Heart left ventricle (tissue), 16 donors: Measurements from ENCODE around the gene STKLD1. TPM values are rescaled to one million over a fixed set of nuclear protein-coding genes. Genes with fewer than 3 reads are reported as not detected.
A peak's percentile ranks its signal among the peaks of the same experiment; 100 is the strongest.

ENCODE experiments used
- ATAC-seq, 4 donors: fragments of 200-7000 bp; cut with Tn5 transposase; one replicate each; pipeline ENCODE4 v1.9.1; 2020 to 2022; ENCODE audit warnings: moderate library complexity in 4 of 4, mild to moderate bottlenecking in 3 of 4, moderate number of reproducible peaks in 1 of 4
- DNase-seq, 5 donors: peaks; one replicate each; pipeline ENCODE4 v3.0.0-alpha.2; 2020
- H3K27ac ChIP-seq, 12 donors: fragments of 200-600 bp; sonication (generic) in 4 of 12; one replicate each; pipeline versions ENCODE4 v1.5.0 to v1.8.0; 2016 to 2022; ENCODE audit warnings: mild to moderate bottlenecking in 2 of 12
- H3K27me3 ChIP-seq, 9 donors: fragments of 200-600 bp; sonication (generic) in 2 of 9; one replicate each; pipeline versions ENCODE4 v1.5.1 to v1.8.0; 2016 to 2022; ENCODE audit warnings: mild to moderate bottlenecking in 3 of 9
- H3K36me3 ChIP-seq, 9 donors: fragments of 200-600 bp; sonication (generic) in 2 of 9; one replicate each; pipeline versions ENCODE4 v1.5.0 to v1.8.0; 2018 to 2022; ENCODE audit warnings: mild to moderate bottlenecking in 2 of 9
- H3K4me1 ChIP-seq, 12 donors: fragments of 200-600 bp; sonication (generic) in 4 of 12; one replicate each; pipeline versions ENCODE4 v1.5.0 to v1.8.0; 2016 to 2022; ENCODE audit warnings: mild to moderate bottlenecking in 3 of 12
- H3K4me3 ChIP-seq, 12 donors: fragments of 200-600 bp; sonication (generic) in 4 of 12; one replicate each; pipeline versions ENCODE4 v1.5.0 to v1.8.0; 2017 to 2022; ENCODE audit warnings: mild to moderate bottlenecking in 9 of 12, moderate library complexity in 4 of 12
- H3K9me3 ChIP-seq, 12 donors: fragments of 200-600 bp; sonication (generic) in 4 of 12; one replicate each; pipeline versions ENCODE4 v1.5.0 to v1.8.0; 2016 to 2022; ENCODE audit warnings: mild to moderate bottlenecking in 1 of 12
- POLR2A ChIP-seq, 2 donors: fragments of 450-650 bp; IDR thresholded peaks; one replicate each; pipeline ENCODE4 v1.6.1; 2017; ENCODE audit warnings: antibody characterized with exemption in 2 of 2, mild to moderate bottlenecking in 2 of 2, moderate library complexity in 2 of 2
- WGBS, 4 donors: extraction: QIAGEN DNeasy Blood & Tissue Kit in 2 of 4; methylation state at CpG; one replicate each; pipeline versions ENCODE4 v1.1.5 to v1.1.7; 2013 to 2018; 5-methylcytosine and 5-hydroxymethylcytosine counted together
- intact Hi-C, 10 donors: fragments of 100-400 bp; cut with DNase I; formaldehyde crosslinking; loops; one replicate each; pipeline versions ENCODE4 v1.11.1 to v1.14.2; 2022
- polyA plus RNA-seq, 2 donors: library from polyadenylated mRNA; stranded (reverse); fragments of 200-250 nt; gene quantifications; one replicate each; pipeline ENCODE4 v1.2.3, GENCODE V29; 2013
- total RNA-seq, 9 donors: library from RNA; depleted of rRNA in 2 of 9; stranded (reverse); fragments of >200 nt in 2 of 9; fragmentation: NEBNext Ultra II Directional in 3 of 9; extraction: Animal tissue kit (Norgen Biotek cat#: 25700) in 3 of 9; gene quantifications; one replicate each; pipeline versions ENCODE4 v1.1.0 to v1.2.4, GENCODE V29; 2016 to 2023
- TF ChIP-seq, protein P1 (sequence below), 12 donors: fragments of 200-600 bp; sonication (generic) in 4 of 12; IDR thresholded peaks; one replicate each; pipeline versions ENCODE4 v1.5.0 to v1.8.0; 2018 to 2022; ENCODE audit warnings: antibody characterized with exemption in 12 of 12, mild to moderate bottlenecking in 5 of 12
- donor health status: ischemic (EF 13 %, LVEDD 7.1; RV severe dilation, severe dysfunction).
- donor health status: healthy with polysubstance abuse.
- donor health status: DM: no; HTN: yes; CAD: no.
- donor health status: DM: no; HTN: no; CAD: no.
- donor health status: ischemic (EF 25% LVEDD 6.9; RV normal size, moderate dysfunction).
- donor health status: ischemic (EF 25% LVEDD 5.7; RV mildly dilated, moderate dysfunction).
- donor health status: healthy.
- donor health status: DM: yes; HTN: yes; CAD: no.
- donor health status: ischemic (EF 35%, LVEDD 5.7; RV mildly dilated, moderate dysfunction).
- donor health status: nonischemic (EF 11% LVEDD 7.7; RV severe dilation, severe dysfunction).
- donor health status: DM: yes; HTN: yes; CAD: no.
- donor health status: PGD.
- donor health status: ischemic (EF 29% LVEDD 5.4; RV normal size, mild dysfunction).
- donor health status: nonischemic (EF 23%, LVEDD 6.1; RV moderate dilation, normal function).

Gene STKLD1
- total and polyA plus RNA-seq, 11 donors: 0.25 to 0.91 (median 0.46) TPM; not detected in 2

DNA sequence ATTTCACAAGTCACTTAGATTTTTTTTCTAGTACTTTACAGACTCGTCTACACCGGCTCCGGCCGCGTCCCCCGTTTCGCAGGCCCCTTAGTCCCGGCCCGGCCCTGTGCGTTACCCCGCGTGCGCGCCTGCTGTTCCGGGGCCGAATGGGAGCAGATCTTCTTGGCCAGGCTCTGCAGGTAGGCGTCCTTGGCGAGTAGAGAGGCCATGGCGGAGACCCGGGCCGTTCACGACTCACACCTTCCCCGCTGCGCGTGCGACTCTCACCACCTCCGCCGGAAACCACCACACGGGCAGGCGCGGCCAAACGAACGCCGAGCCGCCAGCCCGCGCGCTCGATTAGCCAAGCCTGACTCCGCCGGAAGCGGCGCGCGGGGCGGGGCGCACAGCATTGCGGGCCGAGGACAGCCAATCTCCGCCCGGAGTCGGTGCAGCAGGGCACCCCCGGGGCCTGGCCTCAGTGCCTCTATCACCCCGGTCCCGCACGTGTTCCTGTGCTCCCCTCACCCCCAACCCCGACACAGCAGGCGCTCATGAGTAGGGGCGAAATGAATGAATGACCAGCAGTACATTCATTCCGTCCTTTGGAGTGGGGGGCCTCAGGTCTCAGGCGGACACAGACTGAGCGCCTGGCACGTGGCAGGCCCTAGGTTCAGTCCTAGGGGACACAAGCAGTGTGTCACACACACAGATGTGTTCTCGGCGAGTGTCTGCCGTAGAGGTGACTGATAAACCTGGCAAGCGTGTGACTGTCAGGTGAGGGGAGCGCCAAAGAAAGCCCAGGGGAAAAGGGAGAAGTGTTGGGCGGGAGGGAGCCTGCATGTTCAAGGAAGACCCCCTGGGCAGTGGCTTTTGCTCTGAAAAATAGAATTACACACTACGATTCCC is 40.0 kb upstream of the STKLD1 start, which contains the start of gene SURF6:
SURF6 (minus strand) TSS at position 265 of the 888 bp plus-strand sequence; CDS start at position 209, 56 bp downstream.
- WGBS, 4 donors: 3 to 6% (median 4%) methylated on average over 42 to 70 of the region's 70 CpGs
- peaks cover 0 to 62% (median 50%) of the 10 kb centered on the region in 9 donors for H3K36me3 ChIP-seq

DNA sequence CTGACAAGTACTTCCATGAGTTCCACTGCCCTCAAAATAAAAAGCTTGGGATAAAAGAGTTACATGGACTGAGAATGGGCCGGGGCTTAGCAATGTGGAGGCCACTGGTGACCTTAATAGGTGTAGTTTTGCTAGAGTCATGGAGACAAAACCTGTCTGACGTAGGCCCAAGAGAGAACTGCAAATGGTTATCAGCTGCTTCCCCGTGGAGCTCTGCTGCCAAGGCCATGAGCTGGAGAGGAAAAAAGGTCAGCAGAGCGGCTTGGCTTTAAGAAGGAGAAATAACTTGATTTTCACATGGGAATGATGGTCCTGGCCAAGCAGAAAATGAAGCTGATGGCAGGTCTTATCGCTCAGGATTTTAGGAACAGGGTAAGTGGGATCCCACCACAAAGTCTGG is 36.5 kb upstream of the STKLD1 start:
- H3K27ac ChIP-seq: peak overlapping the region in 3 of 12 donors; percentile 22 to 92 (median 34)
- ATAC-seq (no peak), DNase-seq (peak in 1 of 5 donors; percentile 18)
- H3K9me3 ChIP-seq: no peaks in the 10 kb centered on the region
- H3K4me1 ChIP-seq: peaks cover 5 to 54% (median 15%) of the 10 kb centered on the region in 12 donors
- H3K4me3 ChIP-seq: peak overlapping the region in 1 of 12 donors; percentile 49
- intact Hi-C loops: loop anchor here in 3 of 10 donors (5.0 to 10.0 kb wide), 3 partner anchors 38 to 145 kb away; partner anchors contain the start of genes STKLD1 (in 2 of the 3) and SURF4 (in 2 of the 3)
- no peaks in the 10 kb centered on the region for H3K27me3 ChIP-seq
- TF ChIP-seq POLR2A (IDR thresholded peaks at IDR 0.05): no peak
- TF ChIP-seq, protein P1, sequence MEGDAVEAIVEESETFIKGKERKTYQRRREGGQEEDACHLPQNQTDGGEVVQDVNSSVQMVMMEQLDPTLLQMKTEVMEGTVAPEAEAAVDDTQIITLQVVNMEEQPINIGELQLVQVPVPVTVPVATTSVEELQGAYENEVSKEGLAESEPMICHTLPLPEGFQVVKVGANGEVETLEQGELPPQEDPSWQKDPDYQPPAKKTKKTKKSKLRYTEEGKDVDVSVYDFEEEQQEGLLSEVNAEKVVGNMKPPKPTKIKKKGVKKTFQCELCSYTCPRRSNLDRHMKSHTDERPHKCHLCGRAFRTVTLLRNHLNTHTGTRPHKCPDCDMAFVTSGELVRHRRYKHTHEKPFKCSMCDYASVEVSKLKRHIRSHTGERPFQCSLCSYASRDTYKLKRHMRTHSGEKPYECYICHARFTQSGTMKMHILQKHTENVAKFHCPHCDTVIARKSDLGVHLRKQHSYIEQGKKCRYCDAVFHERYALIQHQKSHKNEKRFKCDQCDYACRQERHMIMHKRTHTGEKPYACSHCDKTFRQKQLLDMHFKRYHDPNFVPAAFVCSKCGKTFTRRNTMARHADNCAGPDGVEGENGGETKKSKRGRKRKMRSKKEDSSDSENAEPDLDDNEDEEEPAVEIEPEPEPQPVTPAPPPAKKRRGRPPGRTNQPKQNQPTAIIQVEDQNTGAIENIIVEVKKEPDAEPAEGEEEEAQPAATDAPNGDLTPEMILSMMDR (IDR thresholded peaks at IDR 0.05): no peak
- peaks cover 0 to 62% (median 52%) of the 10 kb centered on the region in 9 donors for H3K36me3 ChIP-seq
- 62 to 78% (median 75%) methylated on average over 5 of the region's 5 CpGs for whole genome bisulfite sequencing, 4 donors

More for the DNA sequence above, 40.0 kb upstream of the STKLD1 start, which contains the start of gene SURF6:
- DNase-seq (peak; percentile 91 to 96 (median 93)), ATAC-seq (peak; percentile 89 to 97 (median 96))
- Histone ChIP-seq H3K4me3 (peak within 1 kb of the TSS; percentile 68 to 100 (median 82)), H3K27me3 (no peaks in the 10 kb centered on the region), H3K4me1 (peaks cover 6 to 45% (median 20%) of the 10 kb centered on the region in 12 donors), H3K9me3 (no peaks in the 10 kb centered on the region), H3K27ac (peak within 1 kb of the TSS in 11 of 12 donors; percentile 64 to 91 (median 81))
- TF ChIP-seq POLR2A (IDR thresholded peaks at IDR 0.05): peak in 1 of 2 donors; percentile 76
- TF ChIP-seq, protein P1 (IDR thresholded peaks at IDR 0.05): no peak
- intact Hi-C loops: loop anchor here in 4 of 10 donors (1.0 to 10.0 kb wide), 4 partner anchors 39 to 101 kb away; partner anchors contain the start of genes STKLD1 (in 3 of the 4) and SURF4 (in 3 of the 4)

DNA sequence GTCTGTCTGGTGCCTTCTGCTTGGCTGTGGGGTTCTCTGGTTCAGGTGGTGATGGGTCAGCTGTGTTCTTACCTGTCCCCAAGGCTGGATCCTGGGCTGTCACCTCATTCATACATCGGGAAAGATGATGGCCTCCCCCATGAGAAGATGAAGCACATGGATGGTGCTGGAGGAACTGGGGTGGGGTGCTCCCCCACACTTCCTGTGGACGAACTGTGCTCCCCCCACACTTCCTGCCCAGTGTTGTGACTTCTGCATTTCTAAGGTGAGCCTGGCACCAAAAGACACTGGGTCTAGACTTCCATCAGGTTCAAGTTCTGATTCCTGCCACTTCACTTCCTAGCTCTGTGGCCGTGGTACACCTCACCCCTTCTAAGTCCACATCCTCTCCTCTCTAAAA is 35.9 kb upstream of the STKLD1 start:
- H3K27ac ChIP-seq: peak overlapping the region in 3 of 12 donors; percentile 22 to 92 (median 34)

More for the DNA sequence above, 35.9 kb upstream of the STKLD1 start:
- no peaks in the 10 kb centered on the region for H3K27me3 ChIP-seq
- H3K36me3 ChIP-seq: peaks cover 0 to 69% (median 58%) of the 10 kb centered on the region in 9 donors
- intact Hi-C loops: loop anchor here in 1 of 10 donors (10.0 kb wide), 1 partner anchor 145 kb away; no protein-coding TSS in a partner anchor
- no peaks in the 10 kb centered on the region for H3K9me3 ChIP-seq
- TF ChIP-seq POLR2A (IDR thresholded peaks at IDR 0.05): no peak
- TF ChIP-seq, protein P1 (IDR thresholded peaks at IDR 0.05): no peak
- WGBS, 4 donors: 69 to 80% (median 70%) methylated on average over 3 of the region's 3 CpGs
- H3K4me1 ChIP-seq: peaks cover 0 to 48% (median 9%) of the 10 kb centered on the region in 12 donors
- ATAC-seq (no peak), DNase-seq (peak in 1 of 5 donors; percentile 28)
- H3K4me3 ChIP-seq: peak overlapping the region in 1 of 12 donors; percentile 49
